T1000 (cell line): ENCODE measurements around the gene PJVK.
"Not testable (repeated sequence)": the region's sequence is repeated elsewhere in the genome, so short reads cannot be mapped to it uniquely, and the experiment has no call there.

Experiments used
- DNase-seq: peaks from one replicate; lab custom pipeline; 2025; ENCODE audit warnings: mixed read lengths; lab: John Stamatoyannopoulos, UW

PJVK gene

GRCh38 chr2:178450774-178451525 lies at the start of gene PJVK, which contains the start of gene PRKRA:
TSS of gene PJVK (plus strand) at chr2:178451378. CDS start at chr2:178453410, 2,032 bp downstream.
TSS of gene PRKRA (minus strand) at chr2:178451175. CDS start at chr2:178451030, 145 bp downstream.
- peak; percentile 94 for DNase-seq

- DNase-seq, result no peak
Measured at GRCh38 chr2:178401994-178402437, 49.2 kb upstream of the PJVK start.

GRCh38 chr2:178403671-178404306 lies 47.4 kb upstream of the PJVK start:
- no peak for DNase-seq

GRCh38 chr2:178404368-178404767 lies 46.8 kb upstream of the PJVK start:
- DNase-seq, result no peak

- no peak for DNase-seq
Measured at GRCh38 chr2:178409261-178409660, 41.9 kb upstream of the PJVK start.

GRCh38 chr2:178412047-178412446 lies 39.1 kb upstream of the PJVK start:
- DNase-seq, result no peak

- DNase-seq, result not testable (repeated sequence)
Measured at GRCh38 chr2:178412453-178412852, 38.7 kb upstream of the PJVK start.

- DNase-seq, result peak; percentile 70
Measured at GRCh38 chr2:178413472-178414265, 37.5 kb upstream of the PJVK start.

- DNase-seq, result peak; percentile 80
Measured at GRCh38 chr2:178414266-178415247, 36.6 kb upstream of the PJVK start.

- no peak for DNase-seq
Measured at GRCh38 chr2:178415979-178416378, 35.2 kb upstream of the PJVK start.

- DNase-seq, result no peak
Measured at GRCh38 chr2:178417916-178418315, 33.3 kb upstream of the PJVK start.

- no peak for DNase-seq
Measured at GRCh38 chr2:178418426-178418825, 32.8 kb upstream of the PJVK start.

- DNase-seq, result no peak
Measured at GRCh38 chr2:178419123-178419522, 32.1 kb upstream of the PJVK start.

GRCh38 chr2:178420463-178420999 lies 30.6 kb upstream of the PJVK start:
- DNase-seq, result no peak

- DNase-seq, result no peak
Measured at GRCh38 chr2:178422097-178422496, 29.1 kb upstream of the PJVK start.

- DNase-seq, result not testable (repeated sequence)
Measured at GRCh38 chr2:178423746-178424145, 27.4 kb upstream of the PJVK start.

- DNase-seq, result no peak
Measured at GRCh38 chr2:178425255-178425827, 25.8 kb upstream of the PJVK start.

GRCh38 chr2:178426388-178426787 lies 24.8 kb upstream of the PJVK start:
- DNase-seq, result no peak

GRCh38 chr2:178427458-178427857 lies 23.7 kb upstream of the PJVK start:
- DNase-seq, result no peak

- no peak for DNase-seq
Measured at GRCh38 chr2:178428396-178428806, 22.8 kb upstream of the PJVK start.

GRCh38 chr2:178429336-178429735 lies 21.8 kb upstream of the PJVK start:
- no peak for DNase-seq
